Parathyroid adenoma (tissue), 2 donors: ENCODE data around the gene CHMP5.

Experiments used
- H2AFZ ChIP-seq: fragments of 300-600 bp; sonication (generic); one replicate; pipeline ENCODE4 v1.7.0; 2017; ENCODE audit warnings: antibody characterized with exemption, mild to moderate bottlenecking
- H3K27ac ChIP-seq: fragments of 300-600 bp; sonication (generic); one replicate; pipeline ENCODE4 v1.7.0; 2017
- H3K27me3 ChIP-seq: fragments of 300-600 bp; sonication (generic); one replicate; pipeline ENCODE4 v1.7.0; 2017; ENCODE audit warnings: low read length; ENCODE audit not compliant: control insufficient read depth, insufficient read depth
- H3K36me3 ChIP-seq: fragments of 300-600 bp; sonication (generic); one replicate; pipeline ENCODE4 v1.7.0; 2017; ENCODE audit warnings: low read length; ENCODE audit not compliant: control insufficient read depth, insufficient read depth
- H3K4me1 ChIP-seq: fragments of 300-600 bp; sonication (generic); one replicate; pipeline ENCODE4 v1.7.0; 2017; ENCODE audit warnings: control low read depth
- H3K4me2 ChIP-seq: fragments of 300-600 bp; sonication (generic); one replicate; pipeline ENCODE4 v1.7.0; 2017; ENCODE audit warnings: low read length
- H3K4me3 ChIP-seq: fragments of 300-600 bp; sonication (generic); one replicate; pipeline ENCODE4 v1.7.0; 2017; ENCODE audit warnings: low read depth, low read length
- H3K79me2 ChIP-seq: fragments of 300-600 bp; sonication (generic); one replicate; pipeline ENCODE4 v1.7.0; 2017; ENCODE audit warnings: control low read depth
- H3K9ac ChIP-seq: fragments of 300-600 bp; sonication (generic); one replicate; pipeline ENCODE4 v1.7.0; 2017; ENCODE audit warnings: mild to moderate bottlenecking
- H3K9me3 ChIP-seq: fragments of 300-600 bp; sonication (generic); one replicate; pipeline ENCODE4 v1.7.0; 2017; ENCODE audit warnings: low read length; ENCODE audit not compliant: control insufficient read depth
- CTCF ChIP-seq: fragments of 300-600 bp; sonication (generic); IDR thresholded peaks from one replicate; pipeline ENCODE4 v1.7.0; 2017; ENCODE audit warnings: antibody characterized with exemption, mild to moderate bottlenecking
- donor health status: primary hyperparathyroidism.

CHMP5 gene

GRCh38 chr9:33246269-33246860 is 18.5 kb upstream of the CHMP5 start:
- no peak overlapping the region for H3K4me2 ChIP-seq
- H3K79me2 ChIP-seq = no peaks in the 10 kb centered on the region
- H3K9me3 ChIP-seq = no peaks in the 10 kb centered on the region
- no peaks in the 10 kb centered on the region for H3K36me3 ChIP-seq
- no peak for TF ChIP-seq CTCF
- H3K9ac ChIP-seq = no peak overlapping the region
- no peak overlapping the region for H3K27ac ChIP-seq
- no peak overlapping the region for H3K4me3 ChIP-seq
- no peaks in the 10 kb centered on the region for H3K4me1 ChIP-seq
- H2AFZ ChIP-seq = no peak overlapping the region
- H3K27me3 ChIP-seq = no peaks in the 10 kb centered on the region

DNA sequence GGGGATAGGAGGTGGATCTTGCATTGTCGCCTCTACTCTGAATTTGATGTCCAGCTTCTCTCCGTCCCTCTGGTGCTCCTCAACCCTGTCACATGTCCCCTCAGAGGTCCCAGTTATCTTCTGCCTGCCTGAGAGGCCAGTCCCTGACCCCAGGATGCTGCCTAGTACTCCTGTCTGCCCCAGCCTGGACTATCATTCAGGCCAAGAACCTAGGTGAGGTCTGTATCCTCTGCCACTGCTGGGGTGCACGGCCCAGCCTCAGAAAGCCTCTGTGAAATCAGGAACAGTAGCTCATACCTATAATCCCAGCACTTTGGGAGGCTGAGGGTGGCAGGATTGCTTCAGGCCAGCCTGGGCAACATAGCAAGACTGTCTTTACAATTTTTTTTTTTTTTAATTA is 16.2 kb upstream of the CHMP5 start:
- no peak for TF ChIP-seq CTCF
- no peak overlapping the region for H2AFZ ChIP-seq
- no peaks in the 10 kb centered on the region for H3K4me1 ChIP-seq
- H3K27me3 ChIP-seq = no peaks in the 10 kb centered on the region
- no peaks in the 10 kb centered on the region for H3K79me2 ChIP-seq
- H3K4me2 ChIP-seq = no peak overlapping the region
- no peak overlapping the region for H3K4me3 ChIP-seq
- no peaks in the 10 kb centered on the region for H3K36me3 ChIP-seq
- H3K9me3 ChIP-seq = no peaks in the 10 kb centered on the region
- no peak overlapping the region for H3K27ac ChIP-seq
- H3K9ac ChIP-seq = no peak overlapping the region

DNA sequence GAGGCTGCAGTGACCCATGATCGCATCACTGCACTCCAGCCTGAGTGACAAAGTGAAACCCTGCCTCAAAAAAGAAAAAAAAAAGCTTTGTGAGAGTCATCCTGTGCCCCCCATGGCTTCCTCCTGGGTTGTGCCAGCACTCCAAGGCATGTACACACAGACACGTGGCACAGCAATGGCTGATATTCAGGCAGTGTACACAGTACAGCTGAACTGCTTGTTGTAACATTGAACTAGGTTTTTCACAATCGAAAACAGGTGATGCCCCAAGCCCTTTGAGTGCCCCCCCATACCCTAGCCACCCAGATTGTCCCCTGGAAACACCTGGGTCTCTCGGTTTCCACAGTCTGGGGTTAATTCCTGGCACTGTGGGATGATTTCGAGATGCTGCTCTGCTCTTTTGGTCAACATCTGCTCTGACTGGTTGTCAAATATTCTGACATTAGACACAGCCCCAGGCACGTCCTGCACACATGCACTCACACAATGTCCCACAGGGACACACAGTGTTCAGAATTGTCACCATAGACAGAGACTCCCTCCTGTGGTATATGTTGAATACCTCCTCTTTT is 15.7 kb upstream of the CHMP5 start:
- Histone ChIP-seq H3K79me2 (no peaks in the 10 kb centered on the region), H3K9ac (no peak overlapping the region)
- no peak for TF ChIP-seq CTCF

GRCh38 chr9:33249983-33250382 is 14.9 kb upstream of the CHMP5 start:
- H3K4me2 ChIP-seq = no peak overlapping the region
- no peak overlapping the region for H3K9ac ChIP-seq
- no peak overlapping the region for H3K27ac ChIP-seq
- H3K79me2 ChIP-seq = no peaks in the 10 kb centered on the region
- H3K9me3 ChIP-seq = no peaks in the 10 kb centered on the region
- no peaks in the 10 kb centered on the region for H3K36me3 ChIP-seq
- H3K4me1 ChIP-seq = no peaks in the 10 kb centered on the region
- no peak overlapping the region for H3K4me3 ChIP-seq
- TF ChIP-seq CTCF = no peak
- no peaks in the 10 kb centered on the region for H3K27me3 ChIP-seq
- no peak overlapping the region for H2AFZ ChIP-seq

More for the DNA sequence above, 15.7 kb upstream of the CHMP5 start:
- no peak overlapping the region for H2AFZ ChIP-seq
- H3K4me3 ChIP-seq = no peak overlapping the region
- no peaks in the 10 kb centered on the region for H3K27me3 ChIP-seq
- no peak overlapping the region for H3K4me2 ChIP-seq
- H3K36me3 ChIP-seq = no peaks in the 10 kb centered on the region
- no peak overlapping the region for H3K27ac ChIP-seq
- no peaks in the 10 kb centered on the region for H3K4me1 ChIP-seq
- H3K9me3 ChIP-seq = no peaks in the 10 kb centered on the region

GRCh38 chr9:33250458-33250995 is 14.3 kb upstream of the CHMP5 start:
- TF ChIP-seq CTCF = no peak
- no peak overlapping the region for H3K4me2 ChIP-seq
- no peaks in the 10 kb centered on the region for H3K36me3 ChIP-seq

More at GRCh38 chr9:33250458-33250995, 14.3 kb upstream of the CHMP5 start:
- Histone ChIP-seq H3K27ac (no peak overlapping the region), H3K4me3 (no peak overlapping the region), H3K9me3 (no peaks in the 10 kb centered on the region), H3K27me3 (no peaks in the 10 kb centered on the region), H3K9ac (no peak overlapping the region), H3K79me2 (no peaks in the 10 kb centered on the region), H3K4me1 (no peaks in the 10 kb centered on the region), H2AFZ (no peak overlapping the region)
